ENCODE measurements around the gene PHF19. TPM values are rescaled to one million over a fixed set of nuclear protein-coding genes. Genes with fewer than 3 reads are reported as not detected.
A peak's percentile ranks its signal among the peaks of the same experiment; 100 is the strongest.

The PHF19 gene
- total RNA-seq, 2 experiments from 2014 or later, result 210 to 216 TPM

GRCh38 chr9:120899490-120900068 is 22.6 kb upstream of the PHF19 start:
- POLR2A ChIA-PET, result interaction anchor here (1.0 to 67.1 kb wide), 5 partner anchors 5 to 140 kb away, joined by 3 to 2439 read pairs (median 3); partner anchors contain the start of genes PHF19 and TRAF1
- no peaks in the 10 kb centered on the region for H3K27me3 Mint-ChIP-seq

GRCh38 chr9:120898396-120898795 is 21.4 kb upstream of the PHF19 start:
- ATAC-seq, result no peak
- DNase-seq, result no peak
- H3K27ac Mint-ChIP-seq, result peak overlapping the region; percentile 86
- H3K36me3 Mint-ChIP-seq (ENCODE audit: low read depth), result peaks cover 62% of the 10 kb centered on the region
- H3K27me3 Mint-ChIP-seq, result no peaks in the 10 kb centered on the region
- ChIA-PET POLR2A (interaction anchor here (60.2 to 67.1 kb wide), 2 partner anchors 4 to 14 kb away, joined by 2439 read pairs; partner anchors contain the start of genes PHF19 and TRAF1), CTCF (interaction anchor here (1.9 kb wide), 1 partner anchor 29 kb away, joined by 11 read pairs; no protein-coding TSS in a partner anchor)
- peaks cover 84% of the 10 kb centered on the region for H3K4me1 Mint-ChIP-seq (ENCODE audit: low read depth)
- TF ChIP-seq CTCF (IDR thresholded peaks at IDR 0.05), result no peak
- intact Hi-C loops (cut with micrococcal nuclease), result loop anchor here (10.0 kb wide), 1 partner anchor 54 kb away; the partner anchor contains the start of gene PSMD5
- H3K4me3 Mint-ChIP-seq, result peak overlapping the region; percentile 3
- no peaks in the 10 kb centered on the region for H3K9me3 Mint-ChIP-seq

More at GRCh38 chr9:120899490-120900068, 22.6 kb upstream of the PHF19 start:
- Mint-ChIP-seq H3K27ac (peak overlapping the region; percentile 86), H3K4me3 (no peak overlapping the region), H3K36me3 (ENCODE audit: low read depth) (peaks cover 69% of the 10 kb centered on the region), H3K9me3 (no peaks in the 10 kb centered on the region), H3K4me1 (ENCODE audit: low read depth) (peaks cover 87% of the 10 kb centered on the region)
- CTCF ChIA-PET, result interaction anchor here (1.0 kb wide), 1 partner anchor 37 kb away, joined by 4 read pairs; no protein-coding TSS in a partner anchor
- DNase-seq (peak; percentile 35), ATAC-seq (no peak)
- intact Hi-C loops (cut with micrococcal nuclease), result loop anchor here (10.0 kb wide), 1 partner anchor 55 kb away; the partner anchor contains the start of gene PSMD5
- TF ChIP-seq CTCF (IDR thresholded peaks at IDR 0.05), result no peak

- ATAC-seq (no peak), DNase-seq (no peak)
- Mint-ChIP-seq H3K9me3 (peaks cover 3% of the 10 kb centered on the region), H3K4me1 (ENCODE audit: low read depth) (peaks cover 83% of the 10 kb centered on the region), H3K27me3 (no peaks in the 10 kb centered on the region), H3K4me3 (no peak overlapping the region), H3K36me3 (ENCODE audit: low read depth) (peaks cover 56% of the 10 kb centered on the region), H3K27ac (peak overlapping the region; percentile 87)
- intact Hi-C loops (cut with micrococcal nuclease), result loop anchor here (10.0 kb wide), 1 partner anchor 51 kb away; the partner anchor contains the start of gene PSMD5
- ChIA-PET POLR2A (interaction anchor here (0.6 to 67.1 kb wide), 4 partner anchors 1 to 176 kb away, joined by 3 to 2439 read pairs (median 1221); partner anchors contain the start of genes PHF19 and TRAF1), CTCF (interaction anchor here (1.0 to 1.1 kb wide), 3 partner anchors 24 to 140 kb away, joined by 3 to 4 read pairs (median 3); no protein-coding TSS in a partner anchor)
- no peak for TF ChIP-seq CTCF (IDR thresholded peaks at IDR 0.05)
Observed at GRCh38 chr9:120895951-120896350, 19.0 kb upstream of the PHF19 start.

GRCh38 chr9:120894321-120895148 is 17.5 kb upstream of the PHF19 start:
- ATAC-seq, result no peak
- CTCF ChIA-PET, result interaction anchor here (2.0 kb wide), 1 partner anchor 22 kb away, joined by 5 read pairs; no protein-coding TSS in a partner anchor
- POLR2A ChIA-PET, result interaction anchor here (1.3 to 67.1 kb wide), 4 partner anchors 0 to 101 kb away, joined by 3 to 2439 read pairs (median 1235); partner anchors contain the start of genes FBXW2, PHF19, PSMD5 and TRAF1
- Mint-ChIP-seq H3K27me3 (no peaks in the 10 kb centered on the region), H3K9me3 (peaks cover 3% of the 10 kb centered on the region), H3K4me1 (ENCODE audit: low read depth) (peaks cover 83% of the 10 kb centered on the region), H3K36me3 (ENCODE audit: low read depth) (peaks cover 58% of the 10 kb centered on the region), H3K27ac (peak overlapping the region; percentile 98), H3K4me3 (no peak overlapping the region)
- intact Hi-C loops (cut with micrococcal nuclease), result loop anchor here (5.0 to 10.0 kb wide), 2 partner anchors 33 to 50 kb away; partner anchors contain the start of genes PSMD5 and TRAF1
- no peak for TF ChIP-seq CTCF (IDR thresholded peaks at IDR 0.05)
- no peak for DNase-seq

Measured in activated CD8-positive, alpha-beta T cell treated with anti-CD3 and anti-CD28 coated beads for 36 hours (primary cell).